Inferior parietal cortex (tissue), 1 donor: Measurements from ENCODE around the gene RAB1B.

Experiments used
- DNase-seq: peaks from one replicate; pipeline ENCODE4 v3.0.0-alpha.2; 2016; ENCODE audit errors: extremely low spot score

The RAB1B gene

GRCh38 chr11:66322732-66323427 is 54.4 kb downstream of the RAB1B start:
- no peak for DNase-seq

DNA sequence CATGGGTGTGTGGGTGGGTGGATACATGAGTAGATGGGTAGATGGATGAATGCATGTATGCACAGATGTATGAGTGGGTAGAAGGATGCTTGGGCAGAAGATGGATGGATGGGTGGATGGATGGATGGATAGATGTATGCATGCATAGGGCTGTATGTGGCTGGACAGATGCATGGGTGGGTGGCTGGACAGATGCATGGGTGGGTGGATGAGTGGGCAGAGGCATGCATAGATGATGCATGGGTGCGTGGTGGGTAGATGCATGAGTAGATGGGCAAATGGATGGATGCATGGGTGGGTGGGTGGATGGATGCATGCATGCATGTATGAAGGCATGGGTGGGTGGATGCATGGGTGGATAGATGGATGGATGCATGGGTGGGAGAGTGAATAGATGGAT is 55.2 kb downstream of the RAB1B start:
- no peak for DNase-seq

- DNase-seq, result no peak
These were observed 56.2 kb downstream of the RAB1B start for GRCh38 chr11:66324664-66325063.

DNA sequence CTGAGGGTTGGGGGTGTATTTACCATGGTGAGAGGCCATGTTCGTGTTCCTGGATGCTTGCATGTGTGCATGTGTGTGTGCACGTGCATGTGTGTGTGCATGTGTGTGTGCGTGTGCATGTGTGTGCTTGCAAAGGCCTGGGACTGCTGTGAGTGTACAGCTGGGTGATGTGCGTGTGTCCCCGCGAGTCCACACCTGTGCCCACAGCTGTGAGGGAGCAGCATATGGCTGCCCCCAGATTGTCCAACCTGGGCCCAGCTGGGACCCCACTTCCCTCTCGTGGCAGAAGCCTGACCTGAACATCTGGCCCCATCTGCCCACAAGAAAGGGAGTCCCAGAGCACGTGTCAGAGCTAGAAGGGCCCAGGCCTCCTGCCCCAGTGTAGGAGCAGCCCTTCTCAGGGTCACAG is 56.8 kb downstream of the RAB1B start:
- no peak for DNase-seq

- DNase-seq, result no peak
These were observed 58.0 kb downstream of the RAB1B start for GRCh38 chr11:66326261-66327111.
